AG20443 (cell line): Measurements from ENCODE around the gene NCAPD3.
"Not testable (repeated sequence)": the region's sequence is repeated elsewhere in the genome, so short reads cannot be mapped to it uniquely, and the experiment has no call there.

Experiments used
- DNase-seq: peaks from one replicate; pipeline ENCODE4 v3.0.0; 2012; ENCODE audit warnings: low spot score, mixed read lengths

The NCAPD3 gene

DNA sequence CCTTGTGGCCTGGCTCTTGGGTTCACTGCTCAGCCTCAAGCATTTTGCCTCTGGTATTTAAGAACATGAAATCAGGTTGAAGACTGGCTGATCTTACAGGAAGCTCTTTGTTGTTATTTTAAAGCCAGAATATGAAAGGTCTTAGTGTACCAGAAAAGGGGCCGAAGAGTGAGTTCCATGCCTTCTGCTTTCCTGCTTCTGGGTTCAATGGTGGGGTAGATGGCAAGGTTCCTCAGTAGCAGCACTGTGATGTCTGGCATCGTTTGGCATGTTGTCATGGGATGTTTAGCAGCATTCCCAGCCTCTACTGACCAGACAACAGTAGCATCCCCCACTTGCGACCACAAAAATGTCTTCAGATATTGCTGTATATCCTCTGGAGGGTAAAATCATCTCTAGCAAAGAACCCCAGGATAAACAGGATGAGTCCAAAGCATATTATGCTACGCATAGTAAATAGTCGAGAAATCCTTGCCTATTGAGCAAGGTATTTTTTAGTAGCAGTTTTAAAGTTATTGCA lies 3.1 kb upstream of the NCAPD3 start:
- no peak for DNase-seq

DNA sequence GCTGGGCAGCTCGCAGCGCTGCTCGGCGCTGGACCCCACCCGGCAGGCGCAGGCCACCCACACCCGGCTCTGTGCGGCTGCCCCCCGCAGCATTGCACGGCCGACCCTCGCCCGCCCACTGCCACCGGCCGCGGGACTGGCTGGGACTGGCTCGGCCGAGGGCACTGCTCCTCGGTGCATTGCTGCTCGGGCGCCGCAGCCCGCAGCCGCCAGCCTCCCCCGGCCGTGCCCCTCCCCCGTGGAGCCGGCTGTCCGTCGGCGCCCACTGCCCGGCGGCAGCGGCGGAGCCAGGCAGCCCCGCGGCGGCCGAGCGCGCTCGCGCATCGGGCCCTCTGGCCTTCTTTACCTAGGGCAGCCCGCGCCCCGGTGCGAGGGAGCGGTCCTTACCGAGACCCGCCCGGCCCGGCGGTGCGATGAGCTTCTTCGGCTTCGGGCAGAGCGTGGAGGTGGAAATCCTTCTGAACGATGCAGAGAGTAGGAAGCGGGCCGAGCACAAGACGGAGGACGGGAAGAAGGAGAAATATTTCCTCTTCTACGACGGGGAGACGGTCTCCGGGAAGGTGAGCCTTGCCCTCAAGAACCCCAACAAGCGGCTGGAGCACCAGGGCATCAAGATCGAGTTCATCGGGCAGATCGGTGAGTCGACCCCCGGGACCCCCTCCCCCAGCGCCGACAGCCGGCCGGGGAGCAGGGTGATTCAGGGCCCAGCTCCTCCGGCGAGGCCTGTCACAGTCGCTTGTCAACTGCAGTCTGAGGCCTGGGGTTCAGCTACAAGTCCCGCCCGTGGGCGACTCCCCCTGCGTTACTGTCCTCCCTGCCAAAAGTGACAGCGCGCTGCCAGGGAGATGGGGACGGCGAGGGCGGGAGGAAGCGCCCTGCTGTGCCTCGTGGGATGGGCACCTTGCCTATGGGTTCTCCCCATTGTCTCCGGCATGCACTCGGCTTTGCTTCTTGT lies 1.2 kb upstream of the NCAPD3 start:
- DNase-seq: peak; percentile 45

DNA sequence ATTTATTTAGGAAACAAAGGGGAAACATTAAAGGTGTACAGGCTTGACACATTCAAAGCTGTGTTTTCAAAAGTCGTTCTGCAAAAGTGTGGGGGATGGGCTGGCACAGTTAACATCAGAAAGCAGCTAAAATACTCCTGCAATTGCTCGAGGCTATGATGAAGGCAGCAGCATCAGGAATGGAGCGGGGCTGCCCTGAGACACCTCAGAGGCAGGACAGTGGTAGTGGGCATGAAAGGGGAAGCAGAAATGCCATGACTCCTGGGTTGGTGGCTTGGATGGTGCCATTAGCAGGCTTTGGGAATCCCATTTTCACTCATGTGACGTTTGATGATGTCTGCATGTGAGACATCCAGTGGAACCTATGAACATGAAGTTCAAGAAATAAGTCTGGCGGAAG lies 646 bp downstream of the NCAPD3 start:
- no peak for DNase-seq

DNA sequence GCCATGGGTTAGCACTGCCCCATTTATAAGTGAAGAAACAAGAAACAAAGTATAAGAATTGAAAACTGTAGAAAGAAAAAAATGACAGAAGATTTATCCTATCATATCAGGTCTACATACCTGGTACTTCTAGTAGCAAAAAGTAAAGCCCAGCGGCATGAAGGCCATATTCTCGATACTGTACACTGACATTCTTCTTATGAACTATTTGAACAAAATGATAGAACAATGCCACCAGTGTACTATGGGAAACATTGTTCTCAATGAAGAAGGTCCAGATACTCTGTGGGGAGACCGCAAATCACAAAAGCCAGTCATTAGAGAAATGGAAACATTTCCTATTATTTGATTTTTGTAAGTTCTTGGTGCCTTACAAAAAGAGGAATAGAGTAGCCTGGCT lies 7.0 kb downstream of the NCAPD3 start:
- DNase-seq: no peak

DNA sequence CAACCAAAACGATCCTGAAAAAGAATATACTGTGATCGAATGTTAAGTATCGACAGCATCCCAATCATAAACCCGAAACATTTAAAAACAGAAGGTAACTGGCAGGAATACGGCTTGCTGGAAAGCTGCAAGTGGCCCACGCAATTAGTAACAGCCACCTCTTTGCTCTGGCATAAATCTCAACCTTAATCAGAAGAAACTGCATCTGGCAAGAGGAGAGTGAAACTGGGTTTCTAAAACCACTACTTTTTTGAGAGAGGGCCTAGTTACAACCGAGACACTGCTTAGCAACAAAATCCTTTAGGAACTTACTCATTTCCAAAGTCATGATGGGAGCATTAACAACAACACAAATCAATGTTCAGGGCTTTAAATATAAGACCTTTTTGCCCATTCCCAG lies 7.9 kb downstream of the NCAPD3 start:
- no peak for DNase-seq

DNA sequence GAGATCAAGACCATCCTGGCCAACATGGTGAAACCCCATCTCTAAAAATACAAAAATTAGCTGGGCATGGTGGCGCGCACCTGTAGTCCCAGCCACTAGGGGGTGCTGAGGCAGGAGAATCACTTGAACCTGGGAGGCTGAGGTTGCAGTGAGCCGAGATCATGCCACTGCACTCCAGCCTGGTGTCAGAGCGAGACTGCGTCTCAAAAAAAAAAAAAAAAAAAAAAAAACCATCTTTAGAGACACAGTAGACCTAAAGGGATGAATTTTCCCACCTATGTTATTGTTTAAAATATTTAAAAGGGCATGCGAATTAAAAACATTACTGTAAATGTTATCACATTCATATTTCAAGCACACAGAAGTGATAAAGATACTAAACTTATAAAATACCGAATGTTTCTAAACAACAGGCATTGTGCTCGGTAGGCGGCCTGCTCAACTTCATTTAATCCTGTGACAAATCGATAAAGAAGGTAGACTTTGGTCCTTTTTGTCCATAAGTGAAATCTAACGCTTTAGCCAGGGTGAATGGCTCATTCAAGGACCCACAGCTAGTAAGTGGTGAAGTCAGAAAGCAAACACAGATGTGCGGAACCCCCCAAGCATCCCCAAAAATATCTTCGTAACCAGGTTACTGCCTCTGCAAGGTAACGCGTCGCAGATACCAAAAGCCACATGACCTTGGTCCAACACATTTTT lies 16.1 kb downstream of the NCAPD3 start:
- DNase-seq: no peak

DNA sequence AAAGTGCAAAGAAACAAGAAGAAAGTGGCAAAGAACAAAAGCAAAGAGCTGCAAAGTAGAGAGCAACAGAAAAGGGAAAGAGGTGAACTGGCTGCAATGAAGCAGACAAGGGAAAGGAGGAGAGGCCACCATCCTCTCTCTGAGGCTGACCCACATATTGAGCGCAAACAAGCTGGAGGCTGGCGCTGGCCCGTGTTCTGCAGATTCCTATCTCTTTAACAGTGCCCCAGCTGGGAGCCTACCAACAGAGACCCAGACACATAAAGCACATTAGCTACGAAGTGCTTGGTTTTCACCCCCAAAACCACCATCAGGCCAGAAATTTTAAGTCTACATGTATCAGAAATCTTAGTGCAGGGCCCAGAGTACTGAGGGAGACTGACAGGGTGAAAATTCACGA lies 17.6 kb downstream of the NCAPD3 start:
- DNase-seq: no peak

DNA sequence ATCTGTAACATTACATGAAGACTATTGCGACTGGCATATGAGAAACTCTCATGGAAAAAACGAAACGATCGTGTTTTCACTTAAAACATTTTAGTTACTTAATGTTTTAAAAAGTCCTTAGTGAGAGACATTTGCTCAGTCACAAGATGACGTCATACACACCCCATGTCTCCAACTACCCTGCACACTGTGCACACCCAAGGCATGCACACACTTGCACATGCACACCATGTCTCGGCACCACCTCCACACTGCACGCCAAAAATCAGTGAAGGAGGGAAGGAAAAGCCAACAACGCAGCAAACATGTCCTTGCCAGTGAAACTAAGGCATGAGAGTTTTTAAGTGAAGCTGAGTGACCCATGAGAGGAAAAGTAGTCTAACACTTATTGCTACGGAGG lies 18.0 kb downstream of the NCAPD3 start:
- DNase-seq: no peak

DNA sequence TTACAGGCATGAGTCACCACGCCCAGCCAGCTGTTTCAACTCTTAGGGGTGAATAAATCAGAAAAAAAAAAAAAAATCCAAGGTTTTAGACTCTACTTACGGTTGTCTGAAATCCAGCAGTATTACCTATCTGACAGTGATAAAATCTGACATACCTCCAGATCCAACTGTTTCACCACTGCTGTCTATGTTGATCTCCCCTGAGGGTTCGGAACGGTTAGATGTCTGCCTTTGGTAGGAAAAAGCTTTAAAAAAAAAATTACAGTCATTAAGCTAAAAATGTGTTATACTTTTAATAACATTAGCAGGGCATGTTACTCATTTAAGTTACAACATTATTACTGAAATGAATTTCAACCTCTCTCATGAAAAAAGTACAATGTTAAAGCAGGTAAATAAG lies 21.1 kb downstream of the NCAPD3 start:
- no peak for DNase-seq

DNA sequence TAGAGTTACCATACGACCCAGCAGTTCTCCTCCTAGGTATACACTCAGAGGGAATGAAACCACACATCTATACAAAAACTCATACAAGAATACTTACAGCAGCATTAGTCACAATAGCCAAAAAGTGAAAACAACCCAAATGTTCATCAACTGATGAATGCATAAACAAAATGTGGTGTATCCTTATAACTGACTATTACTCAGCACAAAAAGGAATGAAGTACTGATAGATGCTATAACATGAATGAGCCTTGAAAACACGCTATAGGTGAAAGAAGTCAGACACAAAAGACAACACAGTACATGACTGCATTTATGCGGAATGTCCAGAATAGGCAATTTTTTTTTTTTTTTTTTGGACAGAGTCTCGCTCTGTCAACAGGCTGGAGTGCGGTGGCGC lies 23.1 kb downstream of the NCAPD3 start:
- DNase-seq: no peak

DNA sequence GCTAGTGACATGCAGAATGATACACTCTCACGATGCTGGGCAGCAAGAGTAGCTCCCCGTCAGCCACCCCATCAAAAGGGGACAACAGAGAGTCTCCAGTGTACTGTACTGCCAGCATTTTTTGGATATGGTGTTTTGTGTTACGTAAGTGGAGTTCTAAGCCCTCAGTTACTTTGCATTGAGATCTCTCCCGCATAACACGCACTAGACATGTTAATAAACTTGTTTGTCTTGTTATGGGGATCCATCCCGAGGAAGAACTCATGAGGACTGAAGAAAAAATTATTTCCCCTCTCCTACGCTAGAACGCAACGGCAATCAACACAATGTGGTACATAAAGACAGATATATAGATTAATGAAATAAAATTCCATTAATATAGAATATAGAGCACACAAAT lies 24.2 kb downstream of the NCAPD3 start:
- no peak for DNase-seq

DNA sequence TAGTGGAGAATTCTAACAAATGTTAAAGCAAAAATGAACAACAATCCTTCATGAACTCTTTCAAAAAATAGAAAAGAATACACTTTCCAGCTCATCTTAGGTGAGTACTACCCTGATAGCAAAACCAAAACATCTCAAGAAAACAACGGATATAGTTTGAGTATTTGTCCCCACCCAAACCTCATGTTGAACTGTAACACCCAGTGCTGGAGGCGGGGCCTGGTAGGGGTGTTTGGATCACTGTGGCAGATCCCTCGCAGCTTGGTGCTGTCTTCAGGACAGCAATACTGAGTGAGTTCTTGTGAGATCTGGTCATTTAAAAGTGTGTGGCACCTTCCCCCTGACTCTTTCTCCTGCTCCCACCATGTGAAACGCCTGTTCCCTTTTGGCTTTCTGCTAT lies 27.0 kb downstream of the NCAPD3 start:
- DNase-seq: no peak

DNA sequence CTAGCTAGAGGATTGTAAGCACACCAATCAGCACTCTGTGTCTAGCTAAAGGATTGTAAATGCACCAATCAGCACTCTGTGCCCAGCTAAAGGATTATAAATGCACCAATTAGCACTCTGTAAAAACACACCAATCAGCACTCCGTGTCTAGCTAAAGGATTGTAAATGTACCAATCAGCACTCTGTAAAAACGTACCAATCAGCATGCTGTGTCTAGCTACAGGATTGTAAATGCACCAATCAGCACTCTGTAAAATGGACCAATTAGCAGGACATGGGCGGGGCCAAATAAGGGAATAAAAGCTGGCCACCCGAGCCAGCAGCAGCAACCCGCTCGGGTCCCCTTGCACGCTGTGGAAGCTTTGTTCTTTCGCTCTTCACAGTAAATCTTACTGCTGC lies 35.7 kb downstream of the NCAPD3 start:
- DNase-seq: not testable (repeated sequence)

DNA sequence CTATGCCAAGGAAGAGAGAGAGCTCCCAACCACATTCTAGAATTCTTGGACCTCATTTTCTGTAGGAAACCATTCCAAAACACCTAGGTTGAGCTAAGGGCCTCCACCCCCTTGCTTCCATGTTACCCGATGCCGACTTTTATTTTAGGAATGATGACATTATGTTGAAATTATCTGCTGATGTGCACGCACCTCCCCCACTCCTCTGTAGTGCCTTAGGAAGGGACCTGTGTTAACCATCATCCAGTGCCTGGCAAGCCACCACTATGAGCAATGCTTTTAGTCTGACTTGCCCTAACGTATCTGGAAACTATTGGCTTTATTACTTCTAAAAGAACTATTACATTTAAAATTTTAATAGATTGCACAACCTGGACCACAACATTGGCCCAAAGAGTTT lies 42.1 kb downstream of the NCAPD3 start:
- DNase-seq: peak; percentile 60

DNA sequence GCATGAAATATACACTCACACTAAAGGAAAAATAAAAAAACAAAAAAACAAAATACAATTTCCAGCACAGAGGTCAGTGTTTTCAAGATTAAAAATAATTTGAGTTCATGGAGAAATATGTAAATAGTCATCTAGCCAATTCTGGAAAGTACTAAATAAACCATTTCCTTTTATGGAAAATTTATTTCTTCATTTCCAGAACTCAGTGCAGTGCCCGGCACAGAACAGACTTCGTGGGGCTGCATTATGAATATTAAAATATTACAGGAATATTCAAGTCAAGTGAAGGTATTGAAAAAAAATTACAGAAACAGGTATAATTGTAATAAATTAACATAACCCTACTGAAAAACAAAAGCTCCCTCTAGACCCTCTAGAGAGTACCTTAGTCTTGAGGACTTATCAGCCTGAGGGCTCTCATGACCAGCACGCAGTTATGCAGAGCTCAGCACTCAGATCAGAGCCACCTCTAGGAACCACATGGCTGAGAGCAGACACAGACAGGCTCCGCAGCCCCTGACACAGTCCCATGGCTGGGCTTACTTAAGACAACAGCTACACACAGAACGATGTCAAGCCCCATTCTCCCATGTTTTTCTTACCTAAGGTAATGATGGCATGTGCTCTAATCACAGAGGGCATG lies 45.6 kb downstream of the NCAPD3 start:
- DNase-seq: no peak

DNA sequence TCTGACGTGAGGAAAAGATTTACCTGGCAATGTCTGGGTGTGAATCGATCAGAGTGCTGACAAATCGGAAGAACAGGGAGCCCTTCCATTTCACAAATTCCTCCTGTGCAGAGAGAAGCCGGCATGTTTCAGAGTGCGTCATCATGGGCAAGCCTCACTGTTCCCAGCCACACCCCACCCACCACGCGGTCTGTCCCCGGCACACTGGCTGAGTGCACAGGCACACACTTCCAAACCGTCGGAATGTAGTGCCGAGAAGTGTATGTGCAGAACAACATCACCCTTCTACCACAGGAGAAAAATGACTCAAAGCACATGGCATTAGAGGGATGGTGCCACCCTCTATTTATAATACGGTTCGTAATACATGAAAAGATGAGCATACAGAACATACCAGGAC lies 47.5 kb downstream of the NCAPD3 start:
- no peak for DNase-seq

DNA sequence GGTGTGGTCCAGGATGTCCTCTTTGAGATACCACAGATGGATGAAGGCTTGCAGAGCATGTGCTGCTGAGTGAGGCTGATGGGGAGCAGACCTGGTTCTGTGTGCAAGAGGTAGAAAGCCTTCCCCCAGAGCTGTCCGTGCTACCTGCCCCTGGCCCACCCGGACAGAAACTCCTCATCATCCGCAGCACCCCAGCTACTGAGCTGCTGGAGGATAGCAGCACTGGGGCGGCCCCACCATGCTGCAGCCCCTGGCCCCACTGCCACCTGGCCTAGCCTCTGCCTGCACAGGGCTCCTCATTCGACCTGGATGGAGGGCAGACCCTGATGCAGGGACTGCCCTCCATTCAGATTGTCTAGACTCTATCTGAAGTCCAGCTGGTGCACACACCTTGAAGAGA lies 50.5 kb downstream of the NCAPD3 start:
- DNase-seq: no peak

DNA sequence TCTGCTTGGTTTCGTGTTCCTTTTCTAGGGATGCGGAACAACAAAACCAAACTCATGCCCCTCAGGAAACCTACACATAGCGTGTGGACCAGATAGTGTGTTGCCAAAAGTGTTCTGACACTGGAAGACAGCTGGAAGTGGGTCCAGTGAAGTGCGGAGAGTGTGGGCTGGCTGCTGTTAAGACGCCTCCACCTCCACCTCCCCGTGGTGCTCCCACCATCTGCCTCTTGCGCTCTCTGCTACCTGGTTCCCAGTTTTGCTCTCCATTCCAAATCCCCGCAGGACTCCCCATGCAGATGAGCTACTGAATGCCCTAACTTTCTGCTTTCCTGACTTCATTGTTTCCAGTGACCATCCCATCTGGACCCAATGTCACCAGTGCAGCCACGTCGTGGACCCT lies 51.8 kb downstream of the NCAPD3 start:
- DNase-seq: no peak

DNA sequence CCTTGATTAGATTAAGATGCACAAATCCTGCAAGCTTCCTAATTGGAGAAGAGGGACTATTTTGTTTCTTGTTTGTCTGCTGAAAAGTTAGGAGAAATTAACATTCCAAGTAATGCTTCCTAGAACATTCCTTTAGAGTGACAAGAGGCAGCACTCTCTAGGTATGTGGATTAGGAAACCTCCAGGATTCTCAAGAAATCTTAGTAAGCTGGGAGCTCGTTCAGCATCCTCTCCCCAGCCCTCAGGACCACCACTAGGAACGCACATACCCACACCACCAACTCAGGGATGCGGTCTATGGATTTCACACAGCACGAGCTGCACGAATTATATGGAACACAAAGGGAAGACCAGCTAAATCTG lies 52.9 kb downstream of the NCAPD3 start:
- peak; percentile 54 for DNase-seq

DNA sequence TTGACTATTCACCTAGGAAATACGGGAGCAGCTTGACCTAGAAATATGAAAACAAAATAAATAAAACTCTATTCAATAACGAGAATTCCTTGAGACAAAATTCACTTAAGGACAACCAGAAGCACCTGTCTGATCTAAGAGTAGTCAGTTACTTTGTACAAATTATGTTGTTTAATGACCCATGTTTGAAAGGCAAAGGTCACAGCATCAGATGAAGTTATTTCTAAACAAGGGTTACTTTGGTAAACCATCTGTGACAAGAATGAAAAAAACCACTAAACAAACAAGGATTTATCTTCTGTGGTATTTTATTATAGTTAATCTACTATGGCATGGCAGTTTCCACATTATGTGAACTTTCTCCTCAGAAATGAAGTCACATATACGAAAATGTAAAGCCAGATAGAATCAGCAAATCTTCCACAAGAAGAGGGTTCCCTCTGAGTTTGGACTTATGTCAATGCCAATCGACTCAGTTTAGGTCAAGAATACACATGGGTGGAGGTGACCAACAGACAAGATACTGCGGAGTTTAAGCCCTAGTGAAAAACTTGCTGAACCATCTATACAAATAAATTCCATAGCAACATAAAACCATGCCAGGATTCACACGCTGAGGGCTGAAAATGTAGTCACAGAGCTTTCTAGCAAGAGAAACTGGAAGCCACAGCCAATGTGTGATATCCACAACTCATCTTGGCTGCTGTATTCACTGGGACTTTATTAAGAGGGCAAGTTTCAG lies 53.4 kb downstream of the NCAPD3 start:
- DNase-seq: no peak

DNA sequence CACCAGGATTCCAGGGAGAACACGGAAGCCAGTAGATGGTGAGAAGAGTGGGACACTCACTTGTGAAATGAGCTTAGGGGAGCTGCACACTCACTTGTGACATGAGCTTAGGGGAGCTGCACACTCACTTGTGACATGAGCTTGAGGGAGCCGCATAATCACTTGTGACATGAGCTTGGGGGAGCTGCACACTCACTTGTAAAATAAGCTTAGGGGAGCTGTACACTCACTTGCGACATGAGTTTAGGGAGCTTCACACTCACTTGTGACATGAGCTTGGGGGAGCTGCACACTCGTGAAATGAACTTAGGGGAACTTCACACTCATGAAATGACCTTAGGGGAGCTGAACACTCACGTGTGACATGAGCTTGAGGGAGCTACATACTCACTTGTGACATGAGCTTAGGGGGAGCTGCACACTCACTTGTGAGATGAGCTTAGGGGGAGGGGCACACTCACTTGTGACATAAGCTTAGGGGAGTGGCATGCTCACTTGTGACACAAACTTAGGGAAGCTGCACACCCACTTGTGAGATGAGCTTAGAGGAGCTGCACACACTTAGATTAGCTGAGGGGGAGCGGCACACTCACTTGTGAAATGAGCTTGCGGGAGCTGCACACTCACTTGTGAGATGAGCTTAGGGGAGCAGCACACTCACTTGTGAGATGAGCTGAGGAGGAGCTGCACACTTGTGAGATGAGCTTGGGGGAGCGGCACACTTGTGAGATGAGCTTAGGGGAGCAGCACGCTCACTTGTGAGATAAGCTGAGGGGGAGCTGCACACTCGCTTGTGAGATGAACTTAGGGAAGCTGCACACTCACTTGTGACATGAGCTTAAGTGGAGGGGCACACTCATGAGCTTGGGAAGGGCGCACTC lies 59.0 kb downstream of the NCAPD3 start:
- DNase-seq: no peak
